ENCODE data around the gene SKP2.
"Not testable (repeated sequence)": the region's sequence is repeated elsewhere in the genome, so short reads cannot be mapped to it uniquely, and the experiment has no call there.

SKP2 gene
- total RNA-seq: 36.7 to 49.4 (median 45.0) reads per million in 4 experiments

- peak; percentile 96 for DNase-seq
Observed at GRCh38 chr5:36151434-36152323, at the start of gene SKP2, which contains the start of gene LMBRD2. Gene SKP2 (plus strand): TSS chr5:36152111. CDS start chr5:36152263, 152 bp downstream. Gene LMBRD2 (minus strand): TSS chr5:36151887. CDS start chr5:36143349, 8,538 bp downstream.

- no peak for DNase-seq
Observed at GRCh38 chr5:36105819-36106218, 46.1 kb upstream of the SKP2 start.

GRCh38 chr5:36108758-36109460, 43.0 kb upstream of the SKP2 start:
- DNase-seq: no peak

- no peak for DNase-seq
Observed at GRCh38 chr5:36111238-36111637, 40.7 kb upstream of the SKP2 start.

GRCh38 chr5:36125868-36126267, 26.0 kb upstream of the SKP2 start:
- DNase-seq: no peak

GRCh38 chr5:36128795-36129194, 23.1 kb upstream of the SKP2 start:
- no peak for DNase-seq

GRCh38 chr5:36129666-36130065, 22.2 kb upstream of the SKP2 start:
- DNase-seq: not testable (repeated sequence)

- DNase-seq: not testable (repeated sequence)
Observed at GRCh38 chr5:36133009-36133408, 18.9 kb upstream of the SKP2 start.

- DNase-seq: no peak
Observed at GRCh38 chr5:36135988-36136387, 15.9 kb upstream of the SKP2 start.

- DNase-seq: no peak
Observed at GRCh38 chr5:36136581-36136980, 15.3 kb upstream of the SKP2 start.

GRCh38 chr5:36138900-36139683, 12.8 kb upstream of the SKP2 start:
- no peak for DNase-seq

GRCh38 chr5:36145311-36145710, 6.6 kb upstream of the SKP2 start:
- no peak for DNase-seq

GRCh38 chr5:36146390-36146789, 5.5 kb upstream of the SKP2 start:
- no peak for DNase-seq

- DNase-seq: no peak
Observed at GRCh38 chr5:36147681-36148080, 4.2 kb upstream of the SKP2 start.

GRCh38 chr5:36150676-36151433, 1.1 kb upstream of the SKP2 start:
- DNase-seq: peak; percentile 22

- no peak for DNase-seq
Observed at GRCh38 chr5:36152324-36153297, 700 bp downstream of the SKP2 start.

- no peak for DNase-seq
Observed at GRCh38 chr5:36153298-36153677, 1.4 kb downstream of the SKP2 start.

GRCh38 chr5:36153726-36154125, 1.8 kb downstream of the SKP2 start:
- no peak for DNase-seq

- no peak for DNase-seq
Observed at GRCh38 chr5:36155291-36155690, 3.4 kb downstream of the SKP2 start.

- DNase-seq: no peak
Observed at GRCh38 chr5:36156121-36156601, 4.2 kb downstream of the SKP2 start.

GRCh38 chr5:36156619-36157018, 4.7 kb downstream of the SKP2 start:
- DNase-seq: no peak
